Adipocyte (in vitro differentiated cells): ENCODE measurements around the gene ROPN1L.
"Not testable (repeated sequence)": the region's sequence is repeated elsewhere in the genome, so short reads cannot be mapped to it uniquely, and the experiment has no call there.

Experiments
- DNase-seq: peaks from one replicate; pipeline ENCODE4 v3.0.0-alpha.2; 2015; ENCODE audit warnings: low read depth
- H3K27me3 ChIP-seq: replicated peaks from 2 replicates; pipeline ENCODE4 v1.7.0; 2013; ENCODE audit warnings: mild to moderate bottlenecking, low read length, moderate library complexity; ENCODE audit not compliant: control insufficient read depth, insufficient read depth
- H3K36me3 ChIP-seq: 2 replicates; pipeline ENCODE4 v1.7.0; 2013; ENCODE audit warnings: low read length, mild to moderate bottlenecking, moderate library complexity; ENCODE audit not compliant: control insufficient read depth, insufficient read depth, severe bottlenecking
- H3K4me1 ChIP-seq: 2 replicates; pipeline ENCODE4 v1.7.0; 2013; ENCODE audit warnings: mild to moderate bottlenecking, low read length, moderate library complexity; ENCODE audit not compliant: control insufficient read depth, insufficient read depth
- H3K4me3 ChIP-seq: 2 replicates; pipeline ENCODE4 v1.7.0; 2013; ENCODE audit warnings: mild to moderate bottlenecking, low read length, moderate library complexity
- H3K9ac ChIP-seq: 2 replicates; pipeline ENCODE4 v1.7.0; 2013; ENCODE audit warnings: mild to moderate bottlenecking, low read length, moderate library complexity
- H3K9me3 ChIP-seq: 2 replicates; pipeline ENCODE4 v1.7.0; 2013; ENCODE audit warnings: mild to moderate bottlenecking, low read length, moderate library complexity; ENCODE audit not compliant: control insufficient read depth

The ROPN1L gene

DNA sequence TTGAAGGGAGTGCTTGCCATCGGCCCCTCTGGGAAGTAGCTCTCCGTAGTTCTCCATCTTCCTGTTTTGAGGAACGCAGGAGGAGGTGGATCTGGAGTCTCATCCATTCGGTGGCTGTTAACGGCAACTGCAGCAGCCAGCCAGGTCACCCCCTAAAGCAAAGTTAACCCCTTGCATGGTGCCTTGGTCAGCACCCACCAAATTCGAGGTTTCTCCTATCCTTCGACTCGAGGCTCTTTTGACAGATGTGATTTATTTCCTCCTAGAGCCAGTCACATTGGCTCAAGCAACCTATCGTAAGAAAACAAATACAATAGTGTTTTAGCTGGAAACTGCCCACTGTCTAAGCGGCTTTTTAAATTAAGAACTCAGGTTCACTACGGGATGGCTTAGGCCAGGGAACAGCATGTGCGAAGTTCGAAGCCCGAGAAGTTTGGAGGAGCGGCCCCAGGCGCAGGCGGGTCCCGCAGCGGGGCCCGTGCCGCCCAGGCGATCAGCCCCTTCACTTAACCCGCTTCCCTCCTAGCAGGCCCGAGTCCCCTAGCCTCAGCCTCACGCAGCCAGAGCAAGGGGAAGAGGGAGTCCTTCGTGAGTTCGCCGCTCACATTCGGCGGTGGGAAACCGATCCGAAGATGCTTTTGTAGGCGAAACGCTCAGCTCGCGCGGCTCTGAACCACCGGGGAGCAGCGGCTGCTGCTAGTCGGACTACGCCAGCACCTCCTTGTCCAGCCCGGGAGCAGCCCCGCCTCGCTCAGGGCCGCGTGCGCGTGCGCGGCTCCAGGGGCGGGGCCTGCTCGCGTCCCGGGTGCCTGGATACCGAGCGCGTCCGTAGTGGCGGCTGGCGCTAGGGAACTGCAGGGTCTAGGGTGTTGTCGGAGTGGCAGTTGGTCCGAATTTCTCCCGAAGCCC is at the start of gene ROPN1L:
Gene ROPN1L, plus strand, starts transcription at position 797 of the 909 bp plus-strand sequence. CDS start 289 bp downstream, outside the sequence.
- Histone ChIP-seq H3K9me3 (no peaks in the 10 kb centered on the region), H3K4me3 (peak within 1 kb of the TSS; percentile 90), H3K4me1 (peaks cover 21% of the 10 kb centered on the region), H3K36me3 (peaks cover 17% of the 10 kb centered on the region), H3K27me3 (no peaks in the 10 kb centered on the region), H3K9ac (peak within 1 kb of the TSS; percentile 88)
- peak; percentile 94 for DNase-seq

GRCh38 chr5:10392567-10393328 is 48.9 kb upstream of the ROPN1L start:
- not testable (repeated sequence) for H3K4me1 ChIP-seq, H3K9me3 ChIP-seq, H3K27me3 ChIP-seq, H3K4me3 ChIP-seq, H3K9ac ChIP-seq, DNase-seq
- H3K36me3 ChIP-seq, result peaks cover 76% of the 10 kb centered on the region

GRCh38 chr5:10393491-10393890 is 48.2 kb upstream of the ROPN1L start:
- peak; percentile 76 for DNase-seq
- Histone ChIP-seq H3K4me3 (no peak overlapping the region), H3K27me3 (no peaks in the 10 kb centered on the region), H3K36me3 (peaks cover 78% of the 10 kb centered on the region), H3K4me1 (peaks cover 9% of the 10 kb centered on the region), H3K9ac (no peak overlapping the region), H3K9me3 (no peaks in the 10 kb centered on the region)

DNA sequence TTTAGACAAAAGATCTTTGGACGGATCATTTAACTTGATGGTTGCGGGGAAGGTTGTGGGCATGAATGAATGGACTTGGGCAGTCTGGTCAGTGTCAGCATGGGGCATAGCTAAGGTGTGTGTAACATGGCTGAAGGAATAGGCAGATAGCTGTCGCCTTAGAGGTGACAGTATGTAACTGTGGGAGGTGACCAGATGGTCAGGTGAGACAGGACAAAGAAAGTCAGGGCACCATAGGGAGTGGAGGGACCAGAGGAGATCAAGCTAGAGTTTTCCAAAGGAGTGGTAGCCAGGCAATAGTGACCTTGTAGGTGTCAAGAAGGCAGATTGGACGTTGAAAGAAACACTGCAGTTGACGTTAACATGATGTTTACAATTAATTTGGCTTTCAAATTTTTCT is 45.1 kb upstream of the ROPN1L start:
- Histone ChIP-seq H3K9ac (no peak overlapping the region), H3K27me3 (no peaks in the 10 kb centered on the region), H3K36me3 (peaks cover 57% of the 10 kb centered on the region), H3K4me3 (no peak overlapping the region), H3K4me1 (peaks cover 28% of the 10 kb centered on the region), H3K9me3 (no peaks in the 10 kb centered on the region)
- DNase-seq, result no peak

DNA sequence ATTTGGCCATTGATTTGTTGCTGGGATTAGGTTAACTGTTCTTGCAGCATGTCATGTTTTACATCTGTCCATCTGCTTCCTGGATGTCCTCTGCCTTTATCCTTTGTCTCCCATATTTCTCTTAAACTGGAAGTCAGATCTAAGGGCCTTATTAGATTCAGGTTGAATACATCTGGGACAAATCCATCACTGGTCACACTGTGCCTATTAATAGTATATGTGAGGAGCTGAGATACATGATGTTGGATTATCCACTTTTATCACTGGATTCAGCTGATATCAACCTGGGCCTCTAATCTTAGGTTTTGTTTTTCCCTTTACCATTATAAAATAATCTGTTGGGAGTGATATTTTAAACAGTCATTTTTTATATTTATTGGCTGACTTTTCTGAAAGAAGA is 41.8 kb upstream of the ROPN1L start:
- Histone ChIP-seq H3K27me3 (no peaks in the 10 kb centered on the region), H3K9ac (no peak overlapping the region), H3K4me1 (peaks cover 20% of the 10 kb centered on the region), H3K36me3 (peaks cover 69% of the 10 kb centered on the region), H3K9me3 (no peaks in the 10 kb centered on the region), H3K4me3 (no peak overlapping the region)
- no peak for DNase-seq

GRCh38 chr5:10400411-10400810 is 41.3 kb upstream of the ROPN1L start:
- no peaks in the 10 kb centered on the region for H3K27me3 ChIP-seq
- H3K36me3 ChIP-seq, result peaks cover 70% of the 10 kb centered on the region
- H3K9ac ChIP-seq, result no peak overlapping the region
- H3K4me3 ChIP-seq, result peak overlapping the region; percentile 25
- DNase-seq, result no peak
- H3K4me1 ChIP-seq, result peaks cover 20% of the 10 kb centered on the region
- no peaks in the 10 kb centered on the region for H3K9me3 ChIP-seq

- Histone ChIP-seq H3K27me3 (no peaks in the 10 kb centered on the region), H3K36me3 (peaks cover 70% of the 10 kb centered on the region), H3K4me3 (peak overlapping the region; percentile 25), H3K9ac (no peak overlapping the region), H3K4me1 (peaks cover 20% of the 10 kb centered on the region), H3K9me3 (no peaks in the 10 kb centered on the region)
- peak; percentile 68 for DNase-seq
These were observed 40.8 kb upstream of the ROPN1L start for GRCh38 chr5:10400831-10401230.

DNA sequence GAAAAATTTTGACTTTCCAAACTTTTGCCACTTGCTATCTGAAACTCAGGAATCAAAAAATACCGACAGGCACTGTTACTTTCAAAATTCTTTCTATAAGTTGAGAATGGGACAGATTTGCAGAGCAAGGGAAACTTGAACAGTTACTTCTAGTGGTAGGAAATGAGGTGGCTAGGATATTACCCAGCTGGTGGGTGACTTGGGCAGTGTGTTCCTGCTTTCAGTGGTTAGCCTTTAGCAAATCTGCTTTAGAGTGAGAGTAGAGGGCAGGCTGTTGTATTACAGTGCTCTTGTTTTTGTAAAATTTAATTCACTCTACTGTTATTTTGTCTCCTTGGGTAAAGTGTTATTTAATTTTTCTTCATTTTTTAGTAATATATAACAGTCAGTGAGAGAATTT is 40.2 kb upstream of the ROPN1L start:
- Histone ChIP-seq H3K4me1 (peaks cover 20% of the 10 kb centered on the region), H3K27me3 (no peaks in the 10 kb centered on the region), H3K4me3 (no peak overlapping the region), H3K36me3 (peaks cover 69% of the 10 kb centered on the region), H3K9ac (no peak overlapping the region), H3K9me3 (no peaks in the 10 kb centered on the region)
- no peak for DNase-seq

GRCh38 chr5:10403829-10404228 is 37.9 kb upstream of the ROPN1L start:
- H3K9ac ChIP-seq, result no peak overlapping the region
- H3K9me3 ChIP-seq, result no peaks in the 10 kb centered on the region
- no peaks in the 10 kb centered on the region for H3K27me3 ChIP-seq
- peaks cover 20% of the 10 kb centered on the region for H3K4me1 ChIP-seq
- H3K4me3 ChIP-seq, result no peak overlapping the region
- DNase-seq, result no peak
- H3K36me3 ChIP-seq, result peaks cover 73% of the 10 kb centered on the region

DNA sequence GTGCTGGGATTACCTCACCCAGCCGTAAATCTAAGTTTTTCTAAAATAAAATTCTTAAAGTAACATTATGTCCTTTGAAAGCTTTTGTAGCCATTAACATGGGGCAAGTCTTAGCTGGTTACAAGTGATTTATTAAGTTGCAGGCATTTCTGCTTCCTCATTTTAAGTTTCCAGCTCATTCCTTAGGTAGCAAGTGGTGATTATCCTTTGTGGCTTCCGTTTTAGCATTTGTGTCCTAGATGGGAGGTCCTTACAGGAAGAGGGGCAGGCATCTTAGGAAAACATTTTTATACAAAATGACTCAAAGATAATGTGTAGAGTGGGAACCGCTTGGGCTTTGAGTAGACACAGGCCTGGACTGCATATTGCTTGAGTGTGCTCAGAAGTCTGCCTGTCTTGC is 35.0 kb upstream of the ROPN1L start:
- Histone ChIP-seq H3K4me3 (no peak overlapping the region), H3K9ac (no peak overlapping the region), H3K36me3 (peaks cover 94% of the 10 kb centered on the region), H3K9me3 (no peaks in the 10 kb centered on the region), H3K4me1 (no peaks in the 10 kb centered on the region), H3K27me3 (no peaks in the 10 kb centered on the region)
- no peak for DNase-seq

DNA sequence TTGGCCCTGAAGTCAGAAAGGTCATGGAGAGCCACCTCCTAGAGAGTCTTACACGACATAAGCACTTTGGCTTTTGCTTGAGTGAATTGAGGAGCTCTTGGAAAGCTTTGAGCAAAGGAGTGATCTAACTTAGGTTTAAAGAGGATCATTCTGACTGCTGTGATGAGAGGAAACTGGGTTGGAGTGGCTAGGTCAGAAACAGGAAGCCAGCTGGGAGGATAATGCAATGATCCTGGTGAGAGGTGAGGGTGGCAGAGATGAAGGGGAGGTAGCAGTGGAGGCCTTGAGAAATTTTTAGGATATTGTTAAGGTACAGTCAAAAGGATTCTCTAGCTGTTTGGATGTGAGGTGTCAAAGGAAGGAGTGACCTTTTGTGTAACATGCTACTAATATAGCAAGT is 32.2 kb upstream of the ROPN1L start:
- H3K36me3 ChIP-seq, result peaks cover 94% of the 10 kb centered on the region

More for the DNA sequence above, 32.2 kb upstream of the ROPN1L start:
- H3K27me3 ChIP-seq, result no peaks in the 10 kb centered on the region
- no peak overlapping the region for H3K4me3 ChIP-seq
- no peak for DNase-seq
- no peaks in the 10 kb centered on the region for H3K4me1 ChIP-seq
- H3K9me3 ChIP-seq, result no peaks in the 10 kb centered on the region
- no peak overlapping the region for H3K9ac ChIP-seq
